NCI-H1694 treated with DMSO at 0.1 percent for 48 hours (cell line): ENCODE data around the gene HORMAD1.
"Not testable (repeated sequence)": the region's sequence is repeated elsewhere in the genome, so short reads cannot be mapped to it uniquely, and the experiment has no call there.

Experiments used
- DNase-seq: peaks from one replicate; lab custom pipeline; 2025; lab: John Stamatoyannopoulos, UW

HORMAD1 gene

DNA sequence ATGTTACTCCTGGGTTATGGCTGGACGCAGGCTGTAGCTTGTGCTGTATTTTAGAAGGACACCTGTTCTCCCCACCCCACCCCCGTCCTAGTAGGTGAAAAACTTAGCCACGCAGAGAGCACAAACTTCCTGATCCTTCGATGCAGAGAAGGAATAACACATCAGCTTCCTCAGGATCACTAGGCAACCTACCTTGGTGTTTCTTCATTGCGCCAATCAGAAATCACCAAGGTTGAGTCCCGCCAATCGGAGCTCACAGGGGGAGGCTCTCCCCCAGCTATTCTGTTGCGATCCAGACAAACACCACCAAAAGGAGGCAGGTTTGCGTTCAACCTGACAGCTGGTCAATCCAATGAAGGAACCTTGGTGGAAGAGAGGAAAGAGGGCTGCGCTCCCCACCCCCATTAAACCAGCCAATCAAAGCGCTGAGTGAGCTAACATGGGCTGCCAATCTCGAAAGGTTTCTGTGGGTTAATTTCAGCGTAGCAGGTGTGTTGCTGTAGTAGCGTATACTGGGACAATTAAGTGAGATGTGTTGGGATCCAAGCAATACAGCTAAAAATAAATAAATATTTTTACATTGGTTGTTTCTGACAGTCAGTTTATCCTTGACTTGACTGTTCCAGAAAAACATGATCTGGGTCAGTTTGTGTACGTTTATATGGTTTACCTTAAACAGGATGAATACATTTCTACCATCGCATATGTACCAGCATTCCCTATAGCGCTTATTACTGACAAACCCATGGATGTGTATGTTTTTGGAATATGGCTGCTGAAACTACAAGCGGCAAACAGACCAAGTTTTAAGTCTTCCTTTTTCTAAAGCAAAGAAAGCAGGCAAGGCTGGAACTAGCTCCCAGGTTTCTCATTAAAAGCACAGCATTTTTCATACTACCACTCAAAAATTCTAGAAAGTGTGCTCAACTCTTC, 23.4 kb downstream of the HORMAD1 start, which contains the start of gene GOLPH3L:
TSS of gene GOLPH3L (minus strand) at position 160 of the 933 bp plus-strand sequence. CDS start 2,316 bp downstream, outside the sequence.
- peak; percentile 100 for DNase-seq

DNA sequence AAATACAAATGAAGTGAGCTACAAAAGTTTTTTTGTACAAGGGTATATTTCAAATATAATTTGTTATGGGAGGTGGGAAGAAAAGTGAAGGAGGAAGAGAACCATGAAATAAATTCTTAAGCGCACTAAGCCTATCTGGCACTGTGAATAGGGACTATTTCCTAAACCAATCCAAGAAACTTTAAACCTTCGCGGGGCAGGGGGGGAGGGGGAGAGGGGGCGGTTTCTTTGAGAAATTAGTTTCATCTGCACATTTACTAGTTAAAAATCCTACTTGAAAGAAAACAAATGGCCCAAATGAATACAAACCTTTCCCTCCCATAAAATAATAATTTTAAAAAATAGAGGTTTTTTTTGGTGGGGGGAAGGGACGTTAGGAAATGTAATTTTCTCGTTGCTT, 24.1 kb downstream of the HORMAD1 start:
- no peak for DNase-seq

GRCh38 chr1:150696162-150696561, 24.5 kb downstream of the HORMAD1 start:
- DNase-seq: no peak

DNA sequence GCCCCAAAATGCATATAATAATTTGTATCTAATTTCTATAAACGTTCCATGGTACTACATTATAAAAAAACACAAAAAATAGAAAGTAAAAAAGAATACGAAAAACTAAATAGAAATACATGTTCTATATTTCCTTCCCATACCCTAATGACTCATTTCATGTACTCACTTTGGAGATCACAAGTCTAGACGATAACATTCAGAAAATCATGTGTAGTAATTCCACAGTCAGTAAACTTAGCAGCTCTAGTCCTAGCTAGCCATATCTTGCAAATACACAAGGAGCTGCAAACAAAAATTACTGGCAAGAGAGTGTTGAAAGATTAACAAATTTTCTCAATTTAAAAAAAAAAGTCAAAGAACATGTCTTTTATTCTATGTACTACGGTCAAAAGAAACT, 25.1 kb downstream of the HORMAD1 start:
- no peak for DNase-seq

- no peak for DNase-seq
Observed at GRCh38 chr1:150692720-150693119, 28.0 kb downstream of the HORMAD1 start.

DNA sequence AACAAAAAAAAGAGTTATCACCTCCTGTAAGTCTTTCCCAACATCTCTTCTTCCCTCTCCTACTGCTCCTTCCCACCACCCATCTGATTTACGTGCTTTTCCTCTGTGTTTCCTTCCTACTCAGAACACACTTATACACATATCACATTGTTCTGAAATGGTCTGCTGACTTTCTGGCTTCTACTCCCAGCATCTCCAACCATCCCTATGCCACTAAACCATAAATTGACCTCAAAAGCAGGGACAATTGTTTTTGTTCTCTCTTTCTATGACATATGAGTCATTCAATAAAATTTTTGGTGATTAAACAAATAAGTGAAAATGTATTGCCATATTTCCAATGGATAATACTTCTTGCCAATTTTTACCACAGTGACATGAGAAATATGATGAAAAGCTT, 31.9 kb downstream of the HORMAD1 start:
- DNase-seq: no peak

DNA sequence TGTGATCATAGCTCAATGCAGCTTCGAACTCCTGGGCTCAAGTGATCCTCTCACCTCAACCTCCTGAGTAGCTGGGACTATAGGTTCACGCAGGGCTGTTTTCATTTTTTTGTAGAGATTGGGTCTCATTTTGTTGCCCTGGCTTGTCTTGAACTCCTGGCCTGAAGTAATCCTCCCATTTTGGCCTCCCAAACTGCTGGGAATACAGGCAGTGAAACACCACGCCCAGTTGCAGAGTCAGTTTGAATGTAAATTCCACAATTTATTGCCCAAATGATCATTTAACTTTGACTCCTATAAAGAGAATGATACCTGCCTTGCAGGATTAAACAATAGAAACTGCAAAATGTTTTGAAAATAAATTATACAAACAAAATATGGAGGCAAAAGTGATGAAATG, 34.4 kb downstream of the HORMAD1 start:
- no peak for DNase-seq

GRCh38 chr1:150683914-150684313, 36.8 kb downstream of the HORMAD1 start:
- DNase-seq: no peak

- no peak for DNase-seq
Observed at GRCh38 chr1:150678988-150679387, 41.7 kb downstream of the HORMAD1 start.

GRCh38 chr1:150674881-150675280, 45.8 kb downstream of the HORMAD1 start:
- DNase-seq: no peak

GRCh38 chr1:150663321-150663720, 57.4 kb downstream of the HORMAD1 start:
- DNase-seq: no peak

GRCh38 chr1:150662811-150663210, 57.9 kb downstream of the HORMAD1 start:
- no peak for DNase-seq

DNA sequence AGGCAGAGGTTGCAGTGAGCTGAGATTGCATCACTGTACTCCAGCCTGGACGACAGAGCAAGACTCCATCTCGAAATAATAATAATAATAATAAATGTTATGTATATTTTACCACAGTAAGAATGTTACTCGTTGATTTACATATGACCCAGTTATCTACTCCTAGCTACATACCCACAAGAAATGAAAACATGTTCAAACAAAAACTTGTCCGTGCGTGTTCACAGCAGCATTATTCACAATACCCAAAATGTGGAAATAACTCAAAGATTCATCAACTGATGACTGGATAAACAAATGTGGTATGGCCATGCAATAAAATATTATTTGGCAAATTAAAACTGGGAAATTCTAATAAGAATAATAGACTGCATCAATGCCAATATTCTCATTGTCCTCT, 59.5 kb downstream of the HORMAD1 start:
- no peak for DNase-seq

- no peak for DNase-seq
Observed at GRCh38 chr1:150660584-150660983, 60.1 kb downstream of the HORMAD1 start.

DNA sequence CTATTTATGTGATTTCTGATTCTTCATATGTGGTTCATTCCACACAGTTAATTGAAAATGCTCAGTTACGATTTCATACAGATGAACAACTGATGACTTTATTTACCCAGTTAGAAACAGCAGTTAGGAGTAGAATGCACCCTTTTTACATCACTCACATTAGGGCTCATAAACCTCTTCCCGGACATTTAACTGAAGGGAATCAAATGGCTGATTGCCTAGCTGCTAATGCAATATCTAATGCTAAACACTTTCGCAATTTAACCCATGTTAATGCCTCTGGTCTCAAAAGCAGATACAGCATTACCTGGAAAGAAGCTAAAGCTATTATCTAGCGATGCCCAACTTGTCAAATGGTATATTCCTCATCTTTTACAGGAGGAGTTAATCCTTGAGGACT, 63.6 kb downstream of the HORMAD1 start:
- not testable (repeated sequence) for DNase-seq

DNA sequence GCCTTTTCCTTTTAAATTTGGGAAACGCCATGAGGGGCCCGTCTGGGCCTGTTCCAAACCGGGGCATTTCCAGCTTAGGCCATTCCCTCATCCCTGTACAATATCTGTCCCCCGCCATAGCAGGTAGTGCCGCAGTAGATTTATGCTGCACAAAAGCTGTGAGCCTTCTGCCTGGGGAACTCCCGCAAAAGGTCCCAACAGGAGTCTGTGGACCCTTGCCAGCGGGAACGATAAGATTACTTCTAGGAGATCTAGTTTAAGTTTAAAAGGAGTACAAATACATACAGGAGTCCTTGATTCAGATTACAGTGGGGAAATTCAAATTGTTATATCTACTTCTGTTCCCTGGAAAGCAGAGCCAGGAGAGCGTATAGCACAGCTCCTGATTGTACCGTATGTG, 66.1 kb downstream of the HORMAD1 start:
- DNase-seq: not testable (repeated sequence)

DNA sequence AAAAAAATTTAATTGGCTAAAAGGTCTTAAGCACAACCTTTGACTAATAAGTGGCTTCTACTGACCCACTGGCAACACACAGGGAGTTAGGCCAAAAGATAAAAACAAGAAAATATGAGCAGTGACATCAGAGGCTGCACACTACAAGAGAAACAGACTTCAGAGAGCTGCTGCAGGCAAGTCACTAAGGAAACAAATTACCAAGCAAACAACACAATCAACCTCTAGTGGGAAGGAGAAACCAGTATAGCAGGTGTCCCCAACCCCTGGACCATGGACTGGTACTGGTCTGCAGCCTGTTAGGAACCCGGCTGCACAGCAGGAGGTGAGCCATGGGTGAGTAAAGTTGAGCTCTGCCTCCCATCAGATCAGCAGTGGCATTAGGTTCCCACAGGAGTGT, 70.5 kb downstream of the HORMAD1 start:
- no peak for DNase-seq

DNA sequence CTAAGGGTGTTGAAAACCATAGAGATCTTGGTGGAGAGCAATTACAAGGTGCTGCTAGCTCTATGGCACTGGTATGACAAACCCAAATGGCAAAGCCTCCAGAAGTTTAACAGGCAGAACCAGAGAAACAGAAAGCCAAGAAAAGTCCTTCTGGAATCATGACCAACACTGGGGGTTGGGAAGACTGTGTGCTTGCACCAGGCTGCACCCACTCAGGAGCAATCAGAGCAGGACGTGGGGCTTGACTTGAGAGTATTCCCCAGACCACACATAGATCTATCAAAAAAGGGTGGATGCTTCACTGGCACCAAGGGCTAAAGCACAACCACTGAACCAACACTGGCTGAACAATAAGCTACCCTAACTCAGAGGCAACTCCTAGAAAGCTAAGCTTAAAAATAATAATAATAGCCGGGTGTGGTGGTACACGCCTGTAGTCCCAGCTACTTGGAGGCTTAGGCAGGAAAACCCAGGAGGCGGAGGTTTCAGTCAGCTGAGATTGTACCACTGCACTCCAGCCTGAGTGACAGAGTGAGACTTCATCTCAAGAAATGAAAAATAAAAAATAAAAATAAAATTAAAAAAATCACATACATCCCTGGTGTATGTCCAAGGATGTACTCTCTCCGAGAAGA, 71.1 kb downstream of the HORMAD1 start:
- DNase-seq: no peak
